GM21717 (cell line): ENCODE measurements around the gene PTCD2.

Source experiments
- ATAC-seq: cut with Tn5 transposase; IDR thresholded peaks from one replicate; pipeline ENCODE4 v1.9.1; 2021; ENCODE audit warnings: mild to moderate bottlenecking, moderate library complexity; ENCODE audit not compliant: unreplicated experiment

Gene PTCD2

GRCh38 chr5:72338689-72339209, 18.6 kb downstream of the PTCD2 start:
- ATAC-seq, result no peak

- no peak for ATAC-seq
Measured at GRCh38 chr5:72346398-72346797, 26.2 kb downstream of the PTCD2 start.

GRCh38 chr5:72347801-72348308, 27.7 kb downstream of the PTCD2 start:
- no peak for ATAC-seq

- no peak for ATAC-seq
Measured at GRCh38 chr5:72351376-72351775, 31.2 kb downstream of the PTCD2 start.

GRCh38 chr5:72352616-72353015, 32.4 kb downstream of the PTCD2 start:
- ATAC-seq, result no peak

- no peak for ATAC-seq
Measured at GRCh38 chr5:72353046-72353445, 32.9 kb downstream of the PTCD2 start.

DNA sequence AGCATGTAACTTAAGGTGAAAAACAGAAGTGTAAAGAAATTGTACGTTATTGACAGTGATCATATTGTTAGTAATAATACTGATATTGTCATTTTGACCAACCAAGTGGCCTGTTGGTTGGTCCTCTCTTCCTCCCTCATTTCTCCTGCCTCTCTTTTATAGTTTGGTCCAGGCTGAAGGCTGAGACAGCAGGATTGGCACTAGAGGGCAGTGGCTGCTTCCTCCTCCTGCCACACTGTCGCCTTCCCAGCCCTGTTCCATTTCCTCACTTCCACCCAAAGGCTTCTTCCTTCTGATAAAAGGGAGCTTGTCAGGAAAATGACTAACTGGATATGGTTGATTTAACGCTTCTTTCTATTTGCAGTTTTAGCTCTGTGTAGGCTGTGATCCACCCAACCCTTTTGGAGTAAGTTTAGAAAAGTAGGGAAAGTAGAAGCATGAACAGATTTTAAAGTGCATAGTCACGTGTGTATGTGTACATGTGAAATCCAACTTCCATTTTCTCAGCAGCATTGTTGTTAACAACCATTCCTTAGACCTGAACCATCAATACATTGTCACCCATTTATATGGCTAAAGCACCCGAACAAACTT, 35.6 kb downstream of the PTCD2 start:
- no peak for ATAC-seq

DNA sequence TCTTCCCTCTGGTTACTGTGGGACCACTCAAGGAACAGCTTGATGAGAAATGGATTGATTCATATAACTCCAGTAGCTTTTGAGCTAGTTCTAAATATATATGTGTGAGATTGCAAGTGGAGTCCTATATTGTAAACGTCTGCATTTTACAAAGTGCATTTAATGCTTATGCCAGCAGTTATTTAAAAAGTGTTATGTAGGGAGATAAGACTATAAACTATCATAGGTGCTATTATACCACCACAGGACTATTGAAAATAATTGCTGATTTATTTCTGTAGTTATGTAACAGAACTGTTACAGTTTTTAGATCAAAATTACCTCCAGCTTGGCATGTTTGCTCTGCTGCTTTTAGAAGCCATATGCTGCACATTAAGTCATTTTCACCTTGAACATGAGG, 36.2 kb downstream of the PTCD2 start:
- no peak for ATAC-seq

- ATAC-seq, result no peak
Measured at GRCh38 chr5:72358925-72359324, 38.8 kb downstream of the PTCD2 start.

DNA sequence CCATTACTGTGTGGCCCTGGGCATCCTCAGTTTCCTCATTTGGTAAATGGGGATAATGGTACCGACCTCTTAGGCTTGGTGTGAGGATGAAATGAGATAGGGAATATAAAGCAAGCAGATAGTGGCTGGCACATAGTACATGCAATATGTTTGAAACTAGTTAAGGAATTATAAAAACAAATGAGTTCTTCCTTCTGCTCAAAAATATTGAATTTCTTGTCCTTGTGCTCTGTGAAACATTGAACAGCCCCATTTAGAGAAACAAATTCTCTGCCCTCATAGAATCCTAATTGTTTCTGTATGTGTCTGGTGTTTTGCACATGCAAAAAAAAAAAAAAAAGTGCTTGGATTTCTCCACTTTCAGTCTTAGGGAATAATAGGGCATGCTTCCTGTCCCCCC, 39.7 kb downstream of the PTCD2 start:
- no peak for ATAC-seq

GRCh38 chr5:72363166-72363802, 43.1 kb downstream of the PTCD2 start:
- ATAC-seq, result no peak

DNA sequence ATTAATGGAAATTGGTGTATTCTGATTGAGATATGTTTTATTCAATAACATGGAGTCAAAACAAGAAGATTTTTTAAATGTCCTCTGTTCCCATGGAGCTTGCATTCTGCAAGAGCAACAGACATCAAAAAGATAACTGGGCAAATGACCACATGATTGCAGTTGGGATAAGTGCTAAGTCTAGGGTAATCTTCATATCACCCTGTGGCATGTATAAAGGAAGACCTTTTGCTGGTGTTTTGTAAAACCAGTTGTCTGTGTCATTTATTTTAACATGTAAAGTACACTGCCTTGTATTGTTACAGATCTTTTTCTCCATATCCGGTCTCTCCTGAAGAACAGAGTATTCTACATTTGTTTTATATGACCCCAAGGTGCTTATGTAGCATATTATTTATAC, 44.0 kb downstream of the PTCD2 start:
- ATAC-seq, result no peak

DNA sequence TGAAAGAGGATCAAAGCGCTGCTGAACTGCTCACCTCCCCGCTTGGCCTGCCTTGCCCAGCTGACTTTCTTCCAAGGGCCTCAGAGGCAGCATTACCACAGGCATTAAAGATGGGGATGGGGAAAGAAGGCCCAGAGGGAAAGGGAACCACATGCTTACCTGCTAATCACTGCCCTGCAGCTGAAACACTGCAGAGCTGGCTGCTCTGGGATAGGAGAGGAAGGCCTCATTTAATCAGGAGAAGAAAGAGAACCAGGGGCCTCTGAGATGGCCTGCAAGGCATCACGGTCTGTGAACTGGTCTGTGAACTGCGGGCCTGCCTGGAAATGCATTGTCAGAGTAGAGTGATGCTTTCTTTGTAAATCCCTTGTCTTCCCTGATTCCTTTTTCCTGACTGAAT, 44.8 kb downstream of the PTCD2 start:
- ATAC-seq, result no peak

GRCh38 chr5:72366324-72366976, 46.3 kb downstream of the PTCD2 start:
- peak; percentile 70 for ATAC-seq

- no peak for ATAC-seq
Measured at GRCh38 chr5:72368271-72368670, 48.1 kb downstream of the PTCD2 start.

GRCh38 chr5:72369301-72369700, 49.1 kb downstream of the PTCD2 start:
- ATAC-seq, result no peak

- ATAC-seq, result no peak
Measured at GRCh38 chr5:72369711-72370110, 49.5 kb downstream of the PTCD2 start.

DNA sequence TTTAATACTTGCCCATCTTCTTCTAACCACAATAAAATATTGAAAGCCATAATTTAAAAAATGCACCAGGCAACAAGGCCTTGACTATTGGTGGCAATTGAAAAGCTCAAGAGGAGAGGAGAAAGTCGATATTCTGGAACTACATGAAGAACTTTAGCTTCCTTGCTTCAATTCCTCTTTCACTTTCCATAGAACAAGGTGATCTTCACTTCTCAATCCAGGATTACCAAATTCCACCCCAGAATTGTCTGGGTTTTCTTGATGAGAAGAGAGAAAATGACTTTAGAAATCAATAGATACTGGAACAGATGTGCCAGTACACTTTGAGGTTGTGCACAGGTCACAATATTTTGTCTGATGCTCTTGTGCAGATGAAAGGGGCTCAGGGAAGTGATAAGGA, 52.2 kb downstream of the PTCD2 start:
- ATAC-seq, result no peak

DNA sequence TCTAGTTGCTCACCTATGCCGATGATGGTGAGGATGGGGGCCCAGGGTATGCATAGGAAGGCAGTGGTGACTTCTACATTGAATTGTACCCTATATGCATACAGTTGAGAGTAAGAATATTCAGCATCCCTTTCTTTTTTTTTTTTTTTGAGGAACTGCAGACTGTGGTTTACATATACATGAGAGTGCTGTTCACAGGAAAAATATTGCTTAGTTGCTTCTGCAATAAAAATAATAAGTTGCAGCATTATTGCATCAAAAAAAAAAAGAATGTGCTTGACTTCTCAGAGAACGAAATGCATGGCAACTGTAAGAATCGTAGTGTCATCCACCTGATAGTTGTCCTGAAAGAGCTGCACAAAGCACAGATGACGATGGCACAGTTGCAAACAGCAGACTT, 52.8 kb downstream of the PTCD2 start:
- ATAC-seq, result no peak

DNA sequence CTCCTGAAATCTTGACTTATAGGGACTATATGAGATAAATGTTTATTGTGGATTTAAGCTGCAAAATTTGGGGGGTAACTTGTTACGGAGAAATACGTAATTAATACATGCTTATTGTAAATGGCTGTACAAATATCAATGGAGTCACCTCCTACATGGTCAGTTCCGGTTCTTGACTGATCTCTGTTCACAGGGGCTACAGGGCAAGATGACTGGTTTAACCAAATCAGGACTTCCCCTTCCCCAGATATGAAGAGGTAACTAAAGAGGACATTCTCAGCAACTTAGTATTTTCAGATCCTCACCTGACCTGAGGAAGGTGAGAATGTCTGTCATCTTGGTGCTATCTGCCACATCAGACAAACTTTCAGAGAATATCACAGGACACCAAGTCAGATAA, 54.7 kb downstream of the PTCD2 start:
- no peak for ATAC-seq

DNA sequence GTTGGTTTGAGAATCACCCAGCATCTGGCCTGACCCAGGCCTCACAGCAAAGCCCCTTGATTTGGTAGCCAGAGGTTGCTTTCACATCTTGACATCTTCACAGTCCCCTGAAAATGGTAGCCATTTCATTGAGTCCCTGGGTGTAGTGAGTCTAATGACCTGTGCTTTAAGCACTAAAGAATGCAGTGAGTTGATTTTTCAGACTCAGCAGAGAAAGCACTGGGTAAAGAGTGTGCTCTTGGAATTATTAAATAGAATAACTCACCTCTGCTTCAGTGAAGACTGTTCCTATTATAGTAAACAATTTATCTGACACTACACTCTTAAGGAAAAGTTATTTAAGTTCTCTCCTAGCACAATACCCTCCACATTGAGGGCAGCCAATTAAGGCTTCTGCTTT, 56.2 kb downstream of the PTCD2 start:
- no peak for ATAC-seq
